H9 (cell line): ENCODE data around the gene TIGD1. TPM values are rescaled to one million over a fixed set of nuclear protein-coding genes. Genes with fewer than 3 reads are reported as not detected.

Experiments
- DNase-seq: peaks from one replicate; pipeline ENCODE4 v3.0.0-alpha.2; 2017
- H2AFZ ChIP-seq: one replicate; pipeline ENCODE4 v1.6.1; 2013; ENCODE audit warnings: mild to moderate bottlenecking, low read length, control low read depth, moderate library complexity
- H2AK5ac ChIP-seq: 2 replicates; pipeline ENCODE4 v1.6.1; 2013; ENCODE audit warnings: low read length, control low read depth, mixed read lengths; ENCODE audit not compliant: insufficient read length
- H2BK120ac ChIP-seq: one replicate; pipeline ENCODE4 v1.6.1; 2013; ENCODE audit warnings: low read depth, mild to moderate bottlenecking, low read length, control low read depth, inconsistent platforms; ENCODE audit not compliant: poor library complexity, severe bottlenecking
- H2BK12ac ChIP-seq: 2 replicates; pipeline ENCODE4 v1.6.1; 2013; ENCODE audit warnings: low read length, control low read depth, mixed read lengths, low read depth; ENCODE audit not compliant: insufficient read length
- H2BK15ac ChIP-seq: 2 replicates; pipeline ENCODE4 v1.6.1; 2013; ENCODE audit warnings: low read depth, low read length, control low read depth
- H2BK20ac ChIP-seq: one replicate; pipeline ENCODE4 v1.6.1; 2013; ENCODE audit warnings: low read depth, mild to moderate bottlenecking, low read length, control low read depth, inconsistent platforms; ENCODE audit not compliant: poor library complexity, severe bottlenecking
- H2BK5ac ChIP-seq: 2 replicates; pipeline ENCODE4 v1.6.1; 2013; ENCODE audit warnings: low read length, control low read depth, mixed read lengths; ENCODE audit not compliant: insufficient read length
- H3K14ac ChIP-seq: 2 replicates; pipeline ENCODE4 v1.6.1; 2013; ENCODE audit warnings: low read length, control low read depth; ENCODE audit not compliant: insufficient read depth
- H3K18ac ChIP-seq: 2 replicates; pipeline ENCODE4 v1.6.1; 2013; ENCODE audit warnings: low read depth, mild to moderate bottlenecking, mixed read lengths, low read length, control low read depth; ENCODE audit not compliant: insufficient read length
- H3K23ac ChIP-seq: 2 replicates; pipeline ENCODE4 v1.6.1; 2013; ENCODE audit warnings: low read length, control low read depth, mixed read lengths, low read depth; ENCODE audit not compliant: insufficient read length
- H3K23me2 ChIP-seq: 2 replicates; pipeline ENCODE4 v1.6.1; 2013; ENCODE audit warnings: low read depth, mild to moderate bottlenecking, mixed read lengths, low read length, control low read depth; ENCODE audit not compliant: insufficient read length, poor library complexity, severe bottlenecking
- H3K27ac ChIP-seq: 2 replicates; pipeline ENCODE4 v1.5.1; 2013; ENCODE audit warnings: low read length, control low read depth, mixed read lengths, low read depth; ENCODE audit not compliant: insufficient read length
- H3K27me3 ChIP-seq: 2 replicates; pipeline ENCODE4 v1.6.1; 2013; ENCODE audit warnings: low read length, control low read depth, inconsistent platforms; ENCODE audit not compliant: insufficient read depth
- H3K4ac ChIP-seq: 2 replicates; pipeline ENCODE4 v1.6.1; 2013; ENCODE audit warnings: low read depth, mild to moderate bottlenecking, control low read depth, inconsistent platforms, low read length, moderate library complexity
- H3K4me1 ChIP-seq: 2 replicates; pipeline ENCODE4 v1.6.1; 2013; ENCODE audit warnings: low read length, control low read depth, inconsistent platforms; ENCODE audit not compliant: insufficient read depth
- H3K4me2 ChIP-seq: 2 replicates; pipeline ENCODE4 v1.6.1; 2013; ENCODE audit warnings: low read length, control low read depth, mixed read lengths; ENCODE audit not compliant: insufficient read length, insufficient read depth
- H3K56ac ChIP-seq: 2 replicates; pipeline ENCODE4 v1.6.1; 2013; ENCODE audit warnings: low read depth, mild to moderate bottlenecking, mixed read lengths, low read length, control low read depth; ENCODE audit not compliant: insufficient read length
- H3K79me1 ChIP-seq: 2 replicates; pipeline ENCODE4 v1.6.1; 2013; ENCODE audit warnings: low read depth, mild to moderate bottlenecking, moderate library complexity, low read length, control low read depth, inconsistent platforms; ENCODE audit not compliant: insufficient read depth, poor library complexity, severe bottlenecking
- H3K79me2 ChIP-seq: 2 replicates; pipeline ENCODE4 v1.6.1; 2013; ENCODE audit warnings: low read length, control low read depth, inconsistent platforms; ENCODE audit not compliant: insufficient read depth
- H3K9ac ChIP-seq: 2 replicates; pipeline ENCODE4 v1.6.1; 2013; ENCODE audit warnings: low read length, control low read depth, mixed read lengths; ENCODE audit not compliant: insufficient read length; ENCODE audit errors: extremely low read depth
- H3K9me3 ChIP-seq: one replicate; pipeline ENCODE4 v1.6.1; 2013; ENCODE audit warnings: low read depth, low read length, inconsistent platforms; ENCODE audit not compliant: control insufficient read depth
- H3T11ph ChIP-seq: one replicate; pipeline ENCODE4 v1.6.1; 2013; ENCODE audit warnings: mild to moderate bottlenecking, low read length, control low read depth, inconsistent platforms
- H4K20me1 ChIP-seq: one replicate; pipeline ENCODE4 v1.6.1; 2013; ENCODE audit not compliant: control insufficient read depth, insufficient read length, insufficient read depth
- H4K5ac ChIP-seq: 2 replicates; pipeline ENCODE4 v1.6.1; 2013; ENCODE audit warnings: low read depth, mild to moderate bottlenecking, mixed read lengths, low read length, control low read depth; ENCODE audit not compliant: insufficient read length
- H4K8ac ChIP-seq: replicated peaks from 2 replicates; pipeline ENCODE4 v1.6.1; 2013; ENCODE audit warnings: low read length, control low read depth, mixed read lengths, low read depth; ENCODE audit not compliant: insufficient read length
- H4K91ac ChIP-seq: 2 replicates; pipeline ENCODE4 v1.6.1; 2013; ENCODE audit warnings: low read depth, mild to moderate bottlenecking, moderate library complexity, mixed read lengths, low read length, control low read depth; ENCODE audit not compliant: insufficient read length
- H3K27ac Mint-ChIP-seq, 3 experiments: 2 replicates in 2 of 3; 3 replicates in 1 of 3; pipeline ENCODE4 v1.8.0; 2020 to 2021; ENCODE audit warnings: mixed read lengths in 3 of 3, mild to moderate bottlenecking in 1 of 3, moderate library complexity in 1 of 3
- H3K27me3 Mint-ChIP-seq: 2 replicates; pipeline ENCODE4 v1.8.0; 2021; ENCODE audit warnings: low read depth, mild to moderate bottlenecking, moderate library complexity, mixed read lengths
- H3K36me3 Mint-ChIP-seq, 3 experiments: 2 replicates in 2 of 3; 3 replicates in 1 of 3; pipeline ENCODE4 v1.8.0; 2020 to 2021; ENCODE audit warnings: low read depth in 3 of 3, mixed read lengths in 3 of 3; ENCODE audit not compliant: insufficient read depth in 1 of 3
- H3K4me1 Mint-ChIP-seq, 2 experiments: 2 replicates each; pipeline ENCODE4 v1.8.0; 2020; ENCODE audit warnings: mixed read lengths in 2 of 2
- H3K4me3 Mint-ChIP-seq, 2 experiments: 2 replicates in 1 of 2; 3 replicates in 1 of 2; pipeline ENCODE4 v1.8.0; 2020 to 2021; ENCODE audit warnings: mild to moderate bottlenecking in 2 of 2, mixed read lengths in 2 of 2, moderate library complexity in 1 of 2
- H3K9me3 Mint-ChIP-seq, 2 experiments: 2 replicates in 1 of 2; 3 replicates in 1 of 2; pipeline ENCODE4 v1.8.0; 2020; ENCODE audit warnings: mild to moderate bottlenecking in 2 of 2, mixed read lengths in 2 of 2, moderate library complexity in 1 of 2
- CTCF ChIP-seq: fragments of 200-600 bp; sonication (generic); conservative IDR thresholded peaks from 3 replicates; pipeline ENCODE4 v1.8.0; 2021; ENCODE audit warnings: antibody characterized with exemption, mild to moderate bottlenecking
- WGBS: extraction: QIAGEN DNeasy Blood & Tissue Kit; methylation state at CpG from one replicate; pipeline ENCODE4 v1.1.7; 2013; ENCODE audit warnings: missing lambda C conversion rate, low lambda C conversion rate, mixed read lengths; ENCODE audit not compliant: insufficient read length; ENCODE audit errors: extremely low coverage; 5-methylcytosine and 5-hydroxymethylcytosine counted together
- total RNA-seq: library from RNA; stranded (reverse); gene quantifications from 2 replicates; pipeline ENCODE4 v1.2.1, GENCODE V29; 2021

The TIGD1 gene
- total RNA-seq, 1 experiment from 2014 or later, result 6.3 TPM

GRCh38 chr2:232541961-232542714 lies 8.2 kb downstream of the TIGD1 start:
- Histone ChIP-seq H3K23ac (no peak overlapping the region), H2BK120ac (no peak overlapping the region), H4K20me1 (no peaks in the 10 kb centered on the region), H3K79me1 (no peaks in the 10 kb centered on the region), H4K8ac (no peak overlapping the region), H3K4me1 (peaks cover 4% of the 10 kb centered on the region; the same call in 1 of the 2 replicates), H3K23me2 (no peaks in the 10 kb centered on the region), H3K56ac (no peak overlapping the region), H3K27ac (no peak overlapping the region), H3T11ph (no peak overlapping the region), H3K27me3 (no peaks in the 10 kb centered on the region; the same call in 1 of the 2 replicates), H2BK15ac (no peak overlapping the region), H3K18ac (no peak overlapping the region), H3K14ac (no peak overlapping the region), H3K4ac (no peak overlapping the region), H3K9ac (no peak overlapping the region), H4K5ac (no peak overlapping the region), H2BK12ac (no peak overlapping the region), H2AK5ac (no peak overlapping the region), H2BK20ac (no peak overlapping the region), H4K91ac (no peak overlapping the region), H3K4me2 (no peak overlapping the region), H3K9me3 (no peaks in the 10 kb centered on the region), H2BK5ac (no peak overlapping the region), H2AFZ (no peak overlapping the region), H3K79me2 (no peaks in the 10 kb centered on the region)
- Mint-ChIP-seq H3K9me3 (no peaks in the 10 kb centered on the region), H3K36me3 (peaks cover 7 to 11% (median 8%) of the 10 kb centered on the region in 3 experiments; a peak in 6 of 7 replicates), H3K27me3 (peaks cover 5% of the 10 kb centered on the region), H3K27ac (peak overlapping the region in 1 of 3 experiments; percentile 9; a peak in 1 of 7 replicates), H3K4me3 (no peak overlapping the region; a peak in 1 of 5 replicates), H3K4me1 (peaks cover 18 to 22% of the 10 kb centered on the region in 2 experiments)
- no peak for DNase-seq
- WGBS, result no CpG with 5 or more reads among the region's 9 CpGs
- no peak for TF ChIP-seq CTCF
